AG20443 (cell line): ENCODE results near the gene SPIRE2.
A peak's percentile ranks its signal among the peaks of the same experiment; 100 is the strongest.
"Not testable (repeated sequence)": the region's sequence is repeated elsewhere in the genome, so short reads cannot be mapped to it uniquely, and the experiment has no call there.

ENCODE experiments used
- DNase-seq: peaks from one replicate; pipeline ENCODE4 v3.0.0; 2012; ENCODE audit warnings: low spot score, mixed read lengths

Gene SPIRE2

GRCh38 chr16:89898201-89898967, 70.1 kb downstream of the SPIRE2 start:
- DNase-seq, result no peak

- no peak for DNase-seq
Observed at GRCh38 chr16:89899879-89900481, 71.7 kb downstream of the SPIRE2 start.

- no peak for DNase-seq
Observed at GRCh38 chr16:89900885-89901284, 72.6 kb downstream of the SPIRE2 start.

GRCh38 chr16:89902980-89903379, 74.7 kb downstream of the SPIRE2 start:
- DNase-seq, result no peak

GRCh38 chr16:89903908-89904515, 75.7 kb downstream of the SPIRE2 start:
- no peak for DNase-seq

GRCh38 chr16:89904606-89905510, 76.6 kb downstream of the SPIRE2 start:
- no peak for DNase-seq

- no peak for DNase-seq
Observed at GRCh38 chr16:89905511-89906139, 77.3 kb downstream of the SPIRE2 start.

GRCh38 chr16:89906140-89907025, 78.1 kb downstream of the SPIRE2 start:
- no peak for DNase-seq

GRCh38 chr16:89907055-89907814, 79.0 kb downstream of the SPIRE2 start:
- no peak for DNase-seq

- DNase-seq, result no peak
Observed at GRCh38 chr16:89908236-89908635, 80.0 kb downstream of the SPIRE2 start.

GRCh38 chr16:89909777-89910716, 81.8 kb downstream of the SPIRE2 start:
- peak; percentile 91 for DNase-seq

- DNase-seq, result no peak
Observed at GRCh38 chr16:89910717-89911354, 82.6 kb downstream of the SPIRE2 start.

- no peak for DNase-seq
Observed at GRCh38 chr16:89911375-89911774, 83.1 kb downstream of the SPIRE2 start.

- no peak for DNase-seq
Observed at GRCh38 chr16:89912143-89912542, 83.9 kb downstream of the SPIRE2 start.

GRCh38 chr16:89912627-89913026, 84.4 kb downstream of the SPIRE2 start:
- no peak for DNase-seq

GRCh38 chr16:89913408-89914387, 85.4 kb downstream of the SPIRE2 start:
- no peak for DNase-seq

GRCh38 chr16:89914642-89915285, 86.5 kb downstream of the SPIRE2 start:
- DNase-seq, result not testable (repeated sequence)
